IPS-NIHi7 (cell line): Measurements from ENCODE around the gene FILIP1L.

ENCODE experiments used
- DNase-seq: peaks from one replicate; pipeline ENCODE4 v3.0.0; 2012; ENCODE audit warnings: mixed read lengths; ENCODE audit errors: extremely low spot score

The FILIP1L gene

GRCh38 chr3:100125161-100125938, 11.0 kb upstream of the FILIP1L start:
- no peak for DNase-seq

GRCh38 chr3:100124201-100124761, 10.0 kb upstream of the FILIP1L start:
- no peak for DNase-seq

GRCh38 chr3:100123112-100123511, 8.8 kb upstream of the FILIP1L start:
- peak; percentile 36 for DNase-seq

GRCh38 chr3:100122321-100122720, 8.0 kb upstream of the FILIP1L start:
- DNase-seq = no peak

- no peak for DNase-seq
Observed at GRCh38 chr3:100120693-100121092, 6.4 kb upstream of the FILIP1L start.

GRCh38 chr3:100120012-100120411, 5.7 kb upstream of the FILIP1L start:
- DNase-seq = no peak

GRCh38 chr3:100117093-100117492, 2.8 kb upstream of the FILIP1L start:
- DNase-seq = no peak

GRCh38 chr3:100113723-100114412, 433 bp downstream of the FILIP1L start:
- no peak for DNase-seq

GRCh38 chr3:100111728-100112127, 2.6 kb downstream of the FILIP1L start:
- no peak for DNase-seq

GRCh38 chr3:100110162-100110561, 4.1 kb downstream of the FILIP1L start:
- no peak for DNase-seq

- no peak for DNase-seq
Observed at GRCh38 chr3:100108464-100109079, 5.7 kb downstream of the FILIP1L start.

- DNase-seq = no peak
Observed at GRCh38 chr3:100107221-100107814, 7.0 kb downstream of the FILIP1L start.

GRCh38 chr3:100106531-100107141, 7.7 kb downstream of the FILIP1L start:
- no peak for DNase-seq

- DNase-seq = no peak
Observed at GRCh38 chr3:100106094-100106493, 8.2 kb downstream of the FILIP1L start.

- no peak for DNase-seq
Observed at GRCh38 chr3:100105501-100105900, 8.8 kb downstream of the FILIP1L start.

GRCh38 chr3:100104817-100105413, 9.4 kb downstream of the FILIP1L start:
- no peak for DNase-seq

- DNase-seq = no peak
Observed at GRCh38 chr3:100104442-100104798, 9.9 kb downstream of the FILIP1L start.

- DNase-seq = no peak
Observed at GRCh38 chr3:100103558-100104441, 10.5 kb downstream of the FILIP1L start.

- no peak for DNase-seq
Observed at GRCh38 chr3:100102757-100103156, 11.5 kb downstream of the FILIP1L start.

GRCh38 chr3:100100425-100100824, 13.9 kb downstream of the FILIP1L start:
- DNase-seq = no peak
